ENCODE results near the gene BNIP5. TPM values are rescaled to one million over a fixed set of nuclear protein-coding genes. Genes with fewer than 3 reads are reported as not detected.

The BNIP5 gene
- total and polyA plus RNA-seq, 2 of the 13 experiments (the other 11 are each of a cell fraction or from before 2014, with no cell fraction given) = not detected

- H2AFZ ChIP-seq (ENCODE audit: low read length) = no peak overlapping the region
- ChIA-PET POLR2A (no interaction called here), CTCF (ENCODE audit: low intra/inter-chr PET ratio, low total read pairs) (no interaction called here)
- 25% methylated on average over 8 of the region's 8 CpGs for WGBS (ENCODE audit: low lambda C conversion rate)
- H3K9me3 ChIP-seq (ENCODE audit: low read length) = no peaks in the 10 kb centered on the region
- BruUV-seq (replicated peaks) = no TSS peak
- no peak overlapping the region for H3K4me3 ChIP-seq (replicated peaks in 1 of 3; ENCODE audit: insufficient read depth in 1 of 3, low read depth in 2 of 3, low read length in 3 of 3)
- in situ Hi-C loops (cut with HindIII; ENCODE audit: extremely low pct_ligation_motif_present, low pct_unique_long_range_greater_than_20kb) (no loop called here), intact Hi-C loops (cut with micrococcal nuclease; ENCODE audit: unreplicated experiment) (no loop called here)
- H3K9ac ChIP-seq (ENCODE audit: insufficient read depth, low read depth, low read length) = no peak overlapping the region
- no peaks in the 10 kb centered on the region for H3K79me2 ChIP-seq (ENCODE audit: insufficient read depth, low read length)
- H3K27ac ChIP-seq (ENCODE audit: extremely low read length, insufficient read depth, low read length) = no peak overlapping the region
- H3K36me3 ChIP-seq (replicated peaks in 1 of 2; ENCODE audit: control insufficient read depth in 1 of 2, insufficient read depth in 2 of 2, low read length in 2 of 2) = no peaks in the 10 kb centered on the region
- no peak overlapping the region for H3K4me2 ChIP-seq (ENCODE audit: low read depth, low read length)
- ATAC-seq = peak; percentile 47
- H3K4me1 ChIP-seq (ENCODE audit: insufficient read depth, low read length) = peaks cover 19% of the 10 kb centered on the region
- DNase-seq (ENCODE audit: low spot score) = no peak
- no peaks in the 10 kb centered on the region for H4K20me1 ChIP-seq (ENCODE audit: insufficient read depth, low read length)
- FAIRE-seq = no peak
- peaks cover 0 to 3% of the 10 kb centered on the region in 2 experiments; a peak in 4 of 5 replicates for H3K27me3 ChIP-seq (ENCODE audit: control insufficient read depth in 1 of 2, insufficient read depth in 2 of 2, low read length in 2 of 2)
- TF ChIP-seq RFX5 (IDR thresholded peaks at IDR 0.05; ENCODE audit: low read depth, low read length) (peak; percentile 65), ZNF333 (CRISPR knock-in tag; IDR thresholded peaks at IDR 0.05; ENCODE audit: borderline replicate concordance) (no peak), RFX1 (IDR thresholded peaks at IDR 0.05) (peak; percentile 75), SIN3A (IDR thresholded peaks at IDR 0.05; ENCODE audit: borderline replicate concordance, low read depth, low read length) (no peak), ARID2 (CRISPR knock-in tag; IDR thresholded peaks at IDR 0.05; ENCODE audit: borderline replicate concordance) (no peak), TFDP1 (CRISPR knock-in tag; IDR thresholded peaks at IDR 0.05; ENCODE audit: borderline replicate concordance) (no peak), GPBP1L1 (CRISPR knock-in tag; IDR thresholded peaks at IDR 0.05) (no peak), ZNF883 (CRISPR knock-in tag; IDR thresholded peaks at IDR 0.05; ENCODE audit: not compliant biosample characterization) (no peak), CEBPB (IDR thresholded peaks at IDR 0.05; ENCODE audit: borderline replicate concordance, low read depth, low read length) (peak; percentile 40; the same call in 1 of the 2 replicates), THAP9 (CRISPR knock-in tag; IDR thresholded peaks at IDR 0.05; ENCODE audit: borderline replicate concordance) (no peak), ZNF512B (CRISPR knock-in tag; IDR thresholded peaks at IDR 0.05; ENCODE audit: borderline replicate concordance) (no peak), ZBTB2 (CRISPR knock-in tag; IDR thresholded peaks at IDR 0.05; ENCODE audit: low read depth) (no peak)
Observed at GRCh38 chr6:36323062-36323461, 13.6 kb downstream of the BNIP5 start.

Measured in HepG2 (cell line).